SH-SY5Y (cell line): ENCODE measurements around the gene MPC2.

Experiments used
- GATA2 ChIP-seq: IDR thresholded peaks from 2 replicates; pipeline ENCODE4 v1.6.1; 2011; ENCODE audit warnings: mild to moderate bottlenecking, low read depth, low read length
- GATA3 ChIP-seq: IDR thresholded peaks from 2 replicates; pipeline ENCODE4 v1.6.1; 2011; ENCODE audit warnings: low read depth, mild to moderate bottlenecking, low read length, moderate library complexity

GRCh38 chr1:167984886-167985489 is 48.1 kb upstream of the MPC2 start:
- TF ChIP-seq GATA2 = no peak
- TF ChIP-seq GATA3 = no peak
